AG09309 (cell line): ENCODE data around the gene KCTD19.

Source experiments
- DNase-seq: peaks from one replicate; pipeline ENCODE4 v3.0.0-alpha.2; 2010; ENCODE audit warnings: low read depth
- H3K4me3 ChIP-seq: 2 replicates; pipeline ENCODE4 v1.5.1; 2011; ENCODE audit warnings: mild to moderate bottlenecking, low read depth, low read length, moderate library complexity; ENCODE audit not compliant: control insufficient read depth
- TF ChIP-seq, protein P1 (sequence below): IDR thresholded peaks from 2 replicates; pipeline ENCODE4 v1.5.1; 2011; ENCODE audit warnings: mild to moderate bottlenecking, low read depth, low read length, inconsistent platforms; ENCODE audit not compliant: insufficient read depth, control insufficient read depth; ENCODE audit errors: missing control alignments

KCTD19 gene

DNA sequence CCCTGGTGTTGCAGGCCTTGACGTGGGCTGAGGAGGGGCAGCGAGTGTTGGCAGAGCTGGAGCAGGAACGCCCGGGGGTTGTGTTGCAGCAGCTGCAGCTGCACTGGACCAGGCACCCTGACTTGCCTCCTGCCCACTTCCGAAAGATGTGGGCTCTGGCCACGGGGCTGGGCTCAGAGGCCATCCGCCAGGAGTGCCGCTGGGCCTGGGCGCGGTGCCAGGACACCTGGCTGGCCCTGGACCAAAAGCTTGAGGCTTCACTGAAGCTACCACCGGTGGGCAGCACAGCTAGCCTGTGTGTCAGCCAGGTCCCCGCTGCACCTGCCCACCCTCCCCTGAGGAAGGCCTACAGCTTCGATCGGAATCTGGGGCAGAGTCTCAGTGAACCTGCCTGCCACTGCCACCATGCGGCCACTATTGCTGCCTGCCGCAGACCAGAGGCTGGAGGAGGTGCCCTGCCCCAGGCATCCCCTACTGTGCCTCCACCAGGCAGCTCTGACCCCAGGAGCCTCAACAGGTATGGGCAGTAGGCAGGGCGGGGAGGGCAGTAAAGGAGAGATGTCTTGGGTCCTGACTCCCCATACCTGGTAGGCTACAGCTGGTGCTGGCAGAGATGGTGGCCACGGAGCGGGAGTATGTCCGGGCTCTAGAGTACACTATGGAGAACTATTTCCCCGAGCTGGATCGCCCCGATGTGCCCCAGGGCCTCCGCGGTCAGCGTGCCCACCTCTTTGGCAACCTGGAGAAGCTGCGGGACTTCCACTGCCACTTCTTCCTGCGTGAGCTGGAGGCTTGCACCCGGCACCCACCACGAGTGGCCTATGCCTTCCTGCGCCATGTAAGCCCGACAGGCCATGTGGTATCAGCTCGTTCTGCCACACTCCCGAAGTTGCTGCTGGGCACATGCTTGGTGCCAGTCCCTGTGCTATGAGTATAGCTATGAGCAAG lies 41.6 kb downstream of the KCTD19 start:
- no peak overlapping the region for H3K4me3 ChIP-seq
- TF ChIP-seq, protein P1, sequence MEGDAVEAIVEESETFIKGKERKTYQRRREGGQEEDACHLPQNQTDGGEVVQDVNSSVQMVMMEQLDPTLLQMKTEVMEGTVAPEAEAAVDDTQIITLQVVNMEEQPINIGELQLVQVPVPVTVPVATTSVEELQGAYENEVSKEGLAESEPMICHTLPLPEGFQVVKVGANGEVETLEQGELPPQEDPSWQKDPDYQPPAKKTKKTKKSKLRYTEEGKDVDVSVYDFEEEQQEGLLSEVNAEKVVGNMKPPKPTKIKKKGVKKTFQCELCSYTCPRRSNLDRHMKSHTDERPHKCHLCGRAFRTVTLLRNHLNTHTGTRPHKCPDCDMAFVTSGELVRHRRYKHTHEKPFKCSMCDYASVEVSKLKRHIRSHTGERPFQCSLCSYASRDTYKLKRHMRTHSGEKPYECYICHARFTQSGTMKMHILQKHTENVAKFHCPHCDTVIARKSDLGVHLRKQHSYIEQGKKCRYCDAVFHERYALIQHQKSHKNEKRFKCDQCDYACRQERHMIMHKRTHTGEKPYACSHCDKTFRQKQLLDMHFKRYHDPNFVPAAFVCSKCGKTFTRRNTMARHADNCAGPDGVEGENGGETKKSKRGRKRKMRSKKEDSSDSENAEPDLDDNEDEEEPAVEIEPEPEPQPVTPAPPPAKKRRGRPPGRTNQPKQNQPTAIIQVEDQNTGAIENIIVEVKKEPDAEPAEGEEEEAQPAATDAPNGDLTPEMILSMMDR, result peak; percentile 42
- no peak for DNase-seq

DNA sequence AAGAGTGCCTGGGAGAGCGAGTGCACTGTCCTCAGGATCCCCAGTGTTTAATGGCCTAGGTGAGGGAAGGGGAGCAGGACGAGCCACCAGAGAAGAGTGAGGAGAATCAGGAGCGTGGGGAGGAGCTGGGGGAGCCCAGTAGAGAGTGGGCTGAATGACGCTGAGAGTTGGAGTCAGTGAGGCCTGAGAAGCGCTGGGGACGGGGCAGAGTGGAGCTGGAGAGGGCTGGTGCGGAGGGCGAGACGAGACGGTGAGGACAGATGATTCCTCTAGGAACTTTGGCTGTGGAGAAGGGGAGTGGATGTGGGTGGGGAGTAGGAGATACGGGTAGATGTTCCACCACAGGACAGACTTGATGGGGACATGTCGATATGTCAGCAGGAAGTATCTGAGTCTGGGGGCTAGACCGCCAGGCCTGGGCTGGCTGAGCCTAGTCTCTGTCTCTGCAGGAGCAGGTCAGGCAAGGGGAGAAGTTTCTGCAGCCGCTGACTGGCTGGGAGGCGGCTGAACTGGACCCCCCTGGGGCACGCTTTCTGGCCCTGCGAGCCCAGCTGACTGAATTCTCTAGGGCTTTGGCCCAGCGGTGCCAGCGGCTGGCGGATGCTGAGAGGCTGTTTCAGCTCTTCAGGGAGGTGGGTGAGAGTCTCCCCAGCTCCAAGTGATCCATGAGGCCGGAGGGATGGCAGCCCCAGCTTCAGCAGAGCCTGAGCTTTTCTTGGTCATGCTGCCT lies 42.5 kb downstream of the KCTD19 start:
- DNase-seq, result no peak
- TF ChIP-seq, protein P1, result no peak
- no peak overlapping the region for H3K4me3 ChIP-seq

DNA sequence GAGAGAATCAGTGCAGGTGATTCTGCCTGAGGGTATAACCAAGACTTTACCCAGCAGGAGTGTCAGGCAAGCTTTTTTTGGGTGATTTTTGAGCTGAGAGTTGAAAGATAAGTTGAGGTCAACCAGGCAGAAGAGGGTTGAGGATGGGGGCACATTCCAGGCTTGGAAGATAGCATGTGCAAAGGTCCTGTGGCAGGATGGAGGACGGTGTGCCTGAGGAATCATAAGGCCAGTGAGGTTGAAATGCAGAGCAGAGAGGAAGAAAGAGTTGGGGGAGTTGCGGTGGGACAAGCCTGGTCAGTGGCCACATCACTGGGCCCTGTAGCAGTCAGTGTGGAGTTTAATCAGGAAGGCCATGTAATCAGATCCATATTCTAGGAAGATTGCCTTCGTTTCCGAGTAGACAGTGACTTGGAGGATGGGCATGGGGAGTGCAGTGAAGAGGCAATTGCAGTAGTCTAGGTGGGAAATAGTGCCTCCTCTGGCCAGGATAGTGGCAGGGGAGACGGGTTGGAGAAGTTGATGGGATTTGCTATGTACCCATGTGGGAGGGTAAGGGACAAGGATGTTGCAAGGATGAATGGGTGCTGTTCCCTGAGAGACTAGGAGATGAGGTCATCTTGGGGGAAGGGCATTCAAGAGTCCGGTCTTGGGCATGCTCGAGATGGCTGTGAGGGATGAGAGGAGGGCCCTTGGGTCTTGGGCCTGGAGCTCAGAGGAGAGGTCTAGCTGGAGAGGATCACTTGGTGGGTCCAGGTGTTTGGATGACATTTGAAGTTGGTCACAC lies 43.3 kb downstream of the KCTD19 start:
- TF ChIP-seq, protein P1, result no peak
- no peak overlapping the region for H3K4me3 ChIP-seq
- DNase-seq, result no peak

DNA sequence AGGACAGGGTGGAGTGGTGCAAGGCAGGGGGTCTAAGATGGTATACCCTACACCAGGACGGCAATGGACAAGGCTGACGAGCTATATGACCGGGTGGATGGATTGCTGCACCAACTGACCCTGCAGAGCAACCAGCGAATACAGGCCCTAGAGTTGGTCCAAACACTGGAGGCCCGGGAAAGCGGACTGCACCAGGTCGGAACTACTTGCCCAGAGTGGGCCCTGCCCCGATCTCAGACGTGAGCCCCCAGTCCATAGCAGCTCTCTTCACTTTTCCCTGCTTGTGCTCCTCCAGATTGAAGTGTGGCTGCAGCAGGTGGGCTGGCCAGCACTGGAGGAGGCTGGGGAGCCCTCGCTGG lies 44.1 kb downstream of the KCTD19 start:
- TF ChIP-seq, protein P1, result no peak
- no peak overlapping the region for H3K4me3 ChIP-seq
- no peak for DNase-seq

DNA sequence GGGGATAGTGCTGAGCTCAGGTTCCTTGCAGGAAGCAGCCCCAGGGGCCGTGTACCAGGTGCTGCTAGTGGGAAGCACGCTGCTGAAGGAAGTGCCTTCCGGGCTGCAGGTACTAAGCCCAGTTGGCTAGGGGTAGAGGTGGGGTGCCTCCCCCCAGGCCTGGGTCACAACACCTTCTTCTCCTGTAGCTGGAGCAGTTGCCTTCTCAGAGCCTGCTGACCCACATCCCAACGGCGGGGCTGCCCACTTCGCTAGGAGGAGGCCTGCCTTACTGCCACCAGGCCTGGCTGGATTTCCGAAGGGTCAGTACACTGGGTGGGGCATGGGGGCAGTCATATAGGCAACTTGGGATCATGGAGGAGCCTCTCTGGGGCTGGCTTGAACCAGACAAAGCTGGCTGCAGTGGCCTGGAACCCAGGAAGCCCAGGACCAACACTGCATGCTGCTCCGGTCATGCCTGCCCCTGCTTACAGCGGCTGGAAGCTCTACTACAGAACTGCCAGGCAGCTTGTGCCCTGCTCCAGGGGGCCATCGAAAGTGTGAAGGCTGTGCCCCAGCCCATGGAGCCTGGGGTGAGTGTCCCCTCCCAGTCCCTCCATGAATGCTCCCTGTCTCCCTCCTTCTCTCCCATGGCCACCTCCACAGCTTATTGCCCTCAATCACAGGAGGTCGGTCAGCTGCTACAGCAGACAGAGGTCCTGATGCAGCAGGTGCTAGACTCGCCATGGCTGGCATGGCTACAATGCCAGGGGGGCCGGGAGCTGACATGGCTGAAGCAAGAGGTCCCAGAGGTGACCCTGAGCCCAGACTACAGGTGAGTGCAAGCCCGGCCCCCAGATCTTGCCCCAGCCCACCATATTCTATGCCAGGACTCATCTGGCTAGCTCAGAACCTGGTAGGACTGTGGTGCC lies 44.8 kb downstream of the KCTD19 start:
- H3K4me3 ChIP-seq, result no peak overlapping the region
- TF ChIP-seq, protein P1, result no peak
- no peak for DNase-seq
